ENCODE results near the gene CD28. TPM values are rescaled to one million over a fixed set of nuclear protein-coding genes. Genes with fewer than 3 reads are reported as not detected.
"Not testable (repeated sequence)": the region's sequence is repeated elsewhere in the genome, so short reads cannot be mapped to it uniquely, and the experiment has no call there.

CD28 gene
- total RNA-seq, 1 experiment from 2014 or later = 0.84 TPM

GRCh38 chr2:203783496-203784203 is 77.2 kb downstream of the CD28 start:
- H3K4me3 Mint-ChIP-seq (ENCODE audit: unreplicated experiment) = peak overlapping the region; percentile 63
- ChIA-PET POLR2A (interaction anchor here (0.9 to 1.7 kb wide), 5 partner anchors 30 to 250 kb away, joined by 3 to 9 read pairs (median 3); no protein-coding TSS in a partner anchor), CTCF (interaction anchor here (0.7 to 2.3 kb wide), 8 partner anchors 11 to 131 kb away, joined by 3 to 33 read pairs (median 3); no protein-coding TSS in a partner anchor)
- no peak for TF ChIP-seq CTCF (IDR thresholded peaks at IDR 0.05; ENCODE audit: insufficient read depth in 1 of 2, low read depth in 1 of 2, low read length in 1 of 2, severe bottlenecking in 1 of 2, unreplicated experiment in 1 of 2)
- Histone ChIP-seq H3K4me1 (peaks cover 54% of the 10 kb centered on the region), H3K9me3 (no peaks in the 10 kb centered on the region), H3K36me3 (ENCODE audit: control insufficient read depth, insufficient read depth, low read length) (no peaks in the 10 kb centered on the region), H3K27me3 (replicated peaks; ENCODE audit: control insufficient read depth, insufficient read depth, low read length) (no peaks in the 10 kb centered on the region), H3K4me3 (ENCODE audit: low read depth, low read length) (no peak overlapping the region)
- DNase-seq = peak; percentile 91 to 92
- peaks cover 9% of the 10 kb centered on the region for H3K9me3 Mint-ChIP-seq (ENCODE audit: unreplicated experiment)
- intact Hi-C loops (cut with micrococcal nuclease; ENCODE audit: unreplicated experiment) = loop anchor here (1.0 to 5.0 kb wide), 7 partner anchors 32 to 248 kb away; partner anchors contain the start of gene RAPH1
- no peaks in the 10 kb centered on the region for H3K27me3 Mint-ChIP-seq (ENCODE audit: insufficient read depth, unreplicated experiment)
- H3K36me3 Mint-ChIP-seq (ENCODE audit: insufficient read depth, unreplicated experiment) = peaks cover 41% of the 10 kb centered on the region
- BruUV-seq (replicated peaks) = TSS peak; percentile 65
- H3K27ac Mint-ChIP-seq (ENCODE audit: unreplicated experiment) = peak overlapping the region; percentile 96
- peaks cover 37% of the 10 kb centered on the region for H3K4me1 Mint-ChIP-seq (ENCODE audit: low read depth, unreplicated experiment)

- H3K9me3 Mint-ChIP-seq (ENCODE audit: unreplicated experiment); H3K4me3 ChIP-seq (ENCODE audit: low read depth, low read length); BruUV-seq (replicated peaks); H3K27me3 Mint-ChIP-seq (ENCODE audit: insufficient read depth, unreplicated experiment); H3K36me3 ChIP-seq (ENCODE audit: control insufficient read depth, insufficient read depth, low read length); H3K9me3 ChIP-seq; POLR2A ChIA-PET; H3K27me3 ChIP-seq (replicated peaks; ENCODE audit: control insufficient read depth, insufficient read depth, low read length): not testable (repeated sequence)
- Mint-ChIP-seq H3K36me3 (ENCODE audit: insufficient read depth, unreplicated experiment) (peaks cover 39% of the 10 kb centered on the region), H3K4me3 (ENCODE audit: unreplicated experiment) (peak overlapping the region; percentile 62), H3K27ac (ENCODE audit: unreplicated experiment) (peak overlapping the region; percentile 96), H3K4me1 (ENCODE audit: low read depth, unreplicated experiment) (peaks cover 37% of the 10 kb centered on the region)
- CTCF ChIA-PET = interaction anchor here (2.3 kb wide), 1 partner anchor 30 kb away, joined by 33 read pairs; no protein-coding TSS in a partner anchor
- DNase-seq = peak in 1 of 2 experiments; percentile 22
- peaks cover 59% of the 10 kb centered on the region for H3K4me1 ChIP-seq
- intact Hi-C loops (cut with micrococcal nuclease; ENCODE audit: unreplicated experiment) = loop anchor here (1.0 to 5.0 kb wide), 2 partner anchors 44 to 232 kb away; no protein-coding TSS in a partner anchor
These were observed 78.4 kb downstream of the CD28 start for GRCh38 chr2:203784710-203785270.

- intact Hi-C loops (cut with micrococcal nuclease; ENCODE audit: unreplicated experiment); POLR2A ChIA-PET; CTCF ChIA-PET; H3K36me3 ChIP-seq (ENCODE audit: control insufficient read depth, insufficient read depth, low read length); H3K27me3 Mint-ChIP-seq (ENCODE audit: insufficient read depth, unreplicated experiment); H3K9me3 Mint-ChIP-seq (ENCODE audit: unreplicated experiment); DNase-seq; H3K9me3 ChIP-seq; H3K4me3 Mint-ChIP-seq (ENCODE audit: unreplicated experiment); H3K27me3 ChIP-seq (replicated peaks; ENCODE audit: control insufficient read depth, insufficient read depth, low read length); H3K4me3 ChIP-seq (ENCODE audit: low read depth, low read length); BruUV-seq (replicated peaks): not testable (repeated sequence)
- Mint-ChIP-seq H3K4me1 (ENCODE audit: low read depth, unreplicated experiment) (peaks cover 37% of the 10 kb centered on the region), H3K36me3 (ENCODE audit: insufficient read depth, unreplicated experiment) (peaks cover 36% of the 10 kb centered on the region), H3K27ac (ENCODE audit: unreplicated experiment) (peak overlapping the region; percentile 96)
- H3K4me1 ChIP-seq = peaks cover 67% of the 10 kb centered on the region
These were observed 79.1 kb downstream of the CD28 start for GRCh38 chr2:203785391-203786110.
